NCI-H187 treated with DMSO at 0.1 percent for 48 hours (cell line): ENCODE data around the gene TRIM21.
"Not testable (repeated sequence)": the region's sequence is repeated elsewhere in the genome, so short reads cannot be mapped to it uniquely, and the experiment has no call there.

Experiments used
- DNase-seq: peaks from one replicate; lab custom pipeline; 2025; lab: John Stamatoyannopoulos, UW

The TRIM21 gene

DNA sequence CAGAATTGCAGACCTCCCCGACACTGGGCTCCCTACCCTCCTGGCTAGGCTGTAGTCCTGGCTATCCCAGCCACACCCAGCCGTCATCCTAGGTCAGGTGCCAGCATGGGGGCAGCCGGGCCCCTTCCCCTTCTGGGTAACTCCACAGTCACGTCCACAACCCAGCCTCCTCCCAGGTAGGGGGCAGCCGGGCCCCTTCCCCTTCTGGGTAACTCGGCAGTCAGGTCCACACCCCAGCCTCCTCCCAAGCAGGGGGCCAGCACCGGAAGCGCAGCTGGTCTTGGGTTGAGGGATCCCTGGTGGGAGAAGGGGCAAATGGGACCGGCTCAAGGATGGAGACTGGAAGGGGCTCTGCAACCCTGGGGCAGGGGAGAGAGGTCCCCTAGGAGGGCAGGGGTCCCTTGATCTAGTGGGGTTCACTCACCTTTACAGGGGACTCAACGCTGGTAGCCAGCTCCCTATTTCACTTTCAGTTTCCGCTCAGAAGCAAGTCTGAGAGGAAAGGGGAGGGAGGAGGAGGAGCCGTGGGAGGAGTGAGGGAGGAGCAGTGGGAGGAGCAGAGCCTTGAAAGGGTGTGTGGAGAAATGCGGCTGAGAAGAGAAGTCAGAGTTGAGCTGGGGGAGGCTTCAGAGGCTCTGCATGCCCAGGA, at the start of gene TRIM21:
Gene TRIM21, minus strand, starts transcription at position 494 of the 649 bp plus-strand sequence. CDS start 3,293 bp downstream, outside the sequence.
- DNase-seq, result peak; percentile 18

- DNase-seq, result no peak
Measured at GRCh38 chr11:4441515-4441914, 48.0 kb upstream of the TRIM21 start.

- no peak for DNase-seq
Measured at GRCh38 chr11:4436411-4436810, 42.9 kb upstream of the TRIM21 start.

GRCh38 chr11:4433856-4434255, 40.4 kb upstream of the TRIM21 start:
- no peak for DNase-seq

DNA sequence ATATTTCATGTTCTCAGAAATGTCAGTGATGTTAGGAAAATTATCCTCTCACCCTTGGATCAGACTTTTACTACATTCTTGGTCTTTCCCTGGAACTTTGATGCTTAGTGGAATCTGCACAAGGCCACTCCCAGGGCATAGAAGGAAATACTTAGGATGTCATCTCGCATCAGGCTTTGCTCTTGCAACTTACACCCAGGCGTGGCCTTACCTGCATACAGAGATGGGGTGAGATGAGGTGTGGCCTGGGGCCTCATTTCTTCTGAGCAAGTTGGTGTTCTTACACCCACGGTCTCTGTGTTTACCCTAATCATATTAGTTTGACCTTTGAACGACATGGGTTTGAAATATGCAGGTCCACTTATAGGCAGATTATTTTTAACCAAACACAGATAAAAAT, 36.5 kb upstream of the TRIM21 start:
- no peak for DNase-seq

DNA sequence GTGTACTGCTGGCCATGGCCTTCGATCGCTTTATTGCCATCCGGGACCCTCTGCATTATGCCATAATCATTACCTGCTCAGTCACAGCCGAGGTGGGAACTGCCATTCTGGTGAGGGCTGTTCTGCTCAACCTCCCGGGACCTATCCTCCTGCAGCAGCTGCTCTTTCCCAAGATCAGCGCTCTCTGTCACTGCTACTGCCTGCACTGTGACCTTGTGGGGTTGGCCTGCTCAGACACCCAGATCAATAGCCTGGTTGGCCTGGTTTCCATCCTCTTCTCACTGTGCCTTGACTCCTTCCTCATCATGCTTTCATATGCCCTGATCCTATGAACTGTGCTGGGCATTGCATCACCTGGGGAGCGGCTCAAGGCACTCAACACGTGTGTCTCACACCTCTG, 24.9 kb upstream of the TRIM21 start:
- no peak for DNase-seq

DNA sequence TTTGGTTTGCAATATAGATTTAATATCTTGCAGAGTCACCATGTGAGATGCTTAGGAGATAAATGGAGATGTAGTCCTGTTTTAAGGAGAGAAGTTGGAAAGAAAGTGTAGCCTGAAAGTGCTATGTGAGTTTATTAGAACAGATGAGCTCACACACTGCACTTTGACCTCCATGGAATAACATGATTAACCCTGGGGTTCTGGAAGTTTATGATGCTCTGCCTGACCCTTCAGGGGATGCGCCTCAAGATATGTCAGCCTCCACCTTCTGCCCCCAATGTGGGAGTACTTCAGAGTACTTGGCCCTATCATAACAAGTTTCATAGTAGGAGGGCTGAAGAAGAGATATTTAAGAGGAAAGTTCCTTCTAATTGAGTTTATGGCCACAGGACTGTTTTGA, 23.3 kb upstream of the TRIM21 start:
- no peak for DNase-seq

GRCh38 chr11:4416306-4416705, 22.8 kb upstream of the TRIM21 start:
- no peak for DNase-seq

- not testable (repeated sequence) for DNase-seq
Measured at GRCh38 chr11:4406206-4406605, 12.7 kb upstream of the TRIM21 start.

- DNase-seq, result no peak
Measured at GRCh38 chr11:4393858-4394223, 339 bp upstream of the TRIM21 start.

- DNase-seq, result no peak
Measured at GRCh38 chr11:4388221-4388620, 5.3 kb downstream of the TRIM21 start.

GRCh38 chr11:4385978-4386740, 7.3 kb downstream of the TRIM21 start:
- no peak for DNase-seq

DNA sequence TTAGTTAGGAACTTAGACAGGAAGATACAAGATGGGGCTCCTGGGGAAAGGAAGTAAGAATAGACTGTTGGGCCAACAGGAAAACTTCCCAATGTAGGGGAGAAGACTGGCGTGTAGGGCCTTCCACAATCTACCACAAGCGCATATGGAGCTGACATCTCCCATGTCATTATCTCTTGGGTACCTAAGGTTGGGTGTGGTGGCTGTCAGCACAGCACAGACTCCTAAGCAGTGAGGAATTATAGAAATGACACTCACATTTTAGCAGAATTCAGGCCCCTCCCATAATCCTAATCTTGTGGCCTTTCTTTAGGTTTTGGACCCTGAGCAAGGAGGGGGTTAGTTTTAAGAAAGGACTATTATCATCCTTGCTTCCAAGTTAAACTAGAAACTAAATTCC, 11.6 kb downstream of the TRIM21 start:
- DNase-seq, result no peak

GRCh38 chr11:4375431-4376140, 17.9 kb downstream of the TRIM21 start:
- no peak for DNase-seq

GRCh38 chr11:4370166-4370565, 23.3 kb downstream of the TRIM21 start:
- DNase-seq, result no peak

- no peak for DNase-seq
Measured at GRCh38 chr11:4368286-4368685, 25.2 kb downstream of the TRIM21 start, which contains the start of gene OR52B4. Gene OR52B4, minus strand, starts transcription at chr11:4368386. Its CDS starts 91 bp downstream, at chr11:4368295.

DNA sequence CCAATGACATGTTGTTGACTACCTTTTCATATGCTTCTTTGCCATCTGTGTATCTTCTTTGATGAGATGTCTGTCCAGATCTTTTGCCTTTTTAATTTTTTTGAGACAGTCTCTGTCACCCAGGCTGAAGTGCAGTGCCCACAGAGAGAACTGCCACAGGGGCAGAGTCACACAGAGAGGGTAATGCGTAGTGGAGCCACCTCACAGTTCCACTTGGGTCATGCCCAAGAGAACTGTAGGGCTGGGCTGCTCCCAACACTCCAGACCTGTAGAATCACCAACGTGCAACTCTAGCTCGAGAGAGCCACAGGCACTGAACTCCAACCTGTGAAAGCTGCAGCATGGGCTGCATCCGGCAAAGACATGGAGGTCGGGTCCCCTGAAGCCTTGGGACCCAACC, 45.4 kb downstream of the TRIM21 start:
- not testable (repeated sequence) for DNase-seq

DNA sequence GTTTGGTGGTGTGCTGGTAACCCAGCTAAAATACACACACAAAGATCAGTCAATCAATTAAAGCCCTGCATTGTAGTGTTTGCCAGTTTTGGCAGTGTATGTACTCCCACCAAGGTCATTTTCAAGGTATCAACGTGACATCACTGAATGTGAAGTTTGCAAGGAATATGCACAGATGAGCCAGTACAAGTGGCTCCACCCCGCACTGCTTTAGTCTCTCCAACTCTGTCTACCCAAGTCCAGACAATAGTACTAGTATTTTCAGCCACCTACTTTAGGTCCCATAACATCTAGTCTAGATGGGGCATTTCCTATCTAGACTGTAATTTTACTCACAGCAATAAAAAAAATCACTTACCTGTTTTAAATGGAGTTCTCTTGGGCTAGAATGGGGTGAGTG, 48.1 kb downstream of the TRIM21 start:
- DNase-seq, result not testable (repeated sequence)
